GM21390 (cell line): ENCODE results near the gene LINGO1.

ENCODE experiments used
- ATAC-seq: cut with Tn5 transposase; IDR thresholded peaks from one replicate; pipeline ENCODE4 v1.9.1; 2021; ENCODE audit not compliant: unreplicated experiment

The LINGO1 gene

DNA sequence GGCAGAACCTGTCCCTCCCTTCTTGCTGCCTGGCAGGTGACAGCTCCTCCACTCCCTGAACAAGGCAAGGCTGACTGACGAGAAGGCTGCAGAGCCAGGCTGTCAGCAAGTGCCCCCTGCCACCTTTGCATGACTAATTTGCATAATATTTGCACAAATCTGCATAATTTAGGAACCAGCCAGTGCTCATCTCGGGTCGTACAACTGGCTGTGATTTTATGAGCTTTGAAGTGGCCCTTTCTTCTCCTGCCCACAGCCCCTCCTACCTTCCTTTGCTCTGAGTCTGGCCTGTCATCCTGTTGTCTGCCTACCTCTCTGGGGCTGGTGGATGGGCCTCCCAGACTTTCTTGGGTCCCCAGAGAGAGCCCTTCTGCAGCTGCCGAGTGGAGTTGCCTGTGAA is 58.9 kb downstream of the LINGO1 start:
- no peak for ATAC-seq

DNA sequence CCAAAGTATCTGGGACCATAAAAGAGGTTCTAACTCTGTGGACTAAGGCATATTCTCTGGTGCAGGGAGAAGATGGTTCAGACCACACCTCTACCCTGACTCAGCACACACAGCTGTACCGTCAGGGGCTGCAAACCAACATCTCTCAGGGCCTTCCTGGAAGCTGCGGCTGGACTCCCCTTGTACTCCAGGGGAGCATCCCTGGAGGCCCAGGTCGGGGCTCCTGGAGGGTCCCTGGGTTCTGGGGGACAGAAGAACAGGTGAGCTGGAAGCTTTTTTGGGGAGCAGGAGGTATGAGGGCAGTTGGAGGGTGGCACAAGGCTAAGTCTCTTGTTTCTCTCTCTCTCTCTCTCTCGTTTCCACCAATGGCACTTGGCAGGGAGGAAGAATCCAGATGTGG is 60.5 kb downstream of the LINGO1 start:
- no peak for ATAC-seq

DNA sequence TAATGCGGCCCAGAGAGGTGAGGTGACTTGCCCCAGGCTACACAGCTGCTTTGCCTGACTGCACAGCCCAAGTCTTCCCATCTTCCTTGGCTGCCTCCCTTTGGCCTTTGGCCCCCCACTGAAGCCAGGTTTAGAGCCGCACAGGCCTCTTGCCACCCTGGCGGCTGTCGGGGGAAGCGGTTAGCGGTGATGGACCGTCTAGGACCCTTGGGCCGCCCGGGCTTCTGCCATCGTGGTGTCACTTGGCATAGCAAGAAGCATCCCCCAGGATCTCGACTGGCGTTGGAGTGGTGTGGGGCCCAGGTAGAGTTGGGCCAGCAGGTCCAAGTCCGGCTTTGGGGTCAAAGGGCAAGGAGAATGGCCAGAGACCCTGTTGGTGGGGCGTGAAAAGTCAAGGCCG is 61.0 kb downstream of the LINGO1 start:
- no peak for ATAC-seq

DNA sequence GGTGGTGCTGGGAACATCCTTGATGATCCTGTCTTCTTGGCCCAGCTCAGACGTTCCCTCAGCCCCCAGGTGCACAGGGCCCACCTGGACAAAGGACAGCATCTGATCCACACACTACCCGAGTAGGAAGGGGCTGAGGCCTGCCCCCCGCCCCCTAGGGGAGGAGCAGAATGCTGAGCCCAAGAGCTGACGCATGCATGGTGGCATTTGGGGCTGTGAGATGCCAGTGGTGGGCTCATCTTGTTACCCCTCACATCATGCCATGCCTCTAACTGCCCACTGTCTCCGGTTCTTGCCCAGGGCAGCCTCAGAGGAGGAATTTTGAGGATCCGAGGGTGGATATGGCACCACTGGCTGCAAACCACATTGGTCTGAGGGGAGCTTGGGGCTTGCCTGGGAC is 61.5 kb downstream of the LINGO1 start:
- no peak for ATAC-seq

DNA sequence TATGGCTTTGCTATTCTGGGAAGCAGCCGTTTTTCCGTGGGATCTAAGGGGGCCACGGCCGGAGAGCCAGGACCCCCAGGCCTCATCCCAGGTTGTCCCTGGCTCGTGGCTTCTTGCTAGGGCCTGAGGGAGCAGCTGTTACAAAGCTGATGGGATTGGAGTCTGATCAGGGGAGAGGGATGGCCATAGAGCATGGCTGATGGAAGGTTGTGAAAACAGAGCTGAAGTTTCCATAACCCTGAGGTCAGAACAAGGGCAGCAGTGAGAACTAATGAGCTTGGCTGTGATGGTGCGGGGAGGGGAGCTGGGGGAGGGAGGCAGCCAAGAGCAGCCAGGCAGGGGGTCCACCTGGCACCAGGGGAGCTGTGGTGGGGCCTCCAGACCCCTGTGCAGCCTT is 63.0 kb downstream of the LINGO1 start:
- no peak for ATAC-seq

DNA sequence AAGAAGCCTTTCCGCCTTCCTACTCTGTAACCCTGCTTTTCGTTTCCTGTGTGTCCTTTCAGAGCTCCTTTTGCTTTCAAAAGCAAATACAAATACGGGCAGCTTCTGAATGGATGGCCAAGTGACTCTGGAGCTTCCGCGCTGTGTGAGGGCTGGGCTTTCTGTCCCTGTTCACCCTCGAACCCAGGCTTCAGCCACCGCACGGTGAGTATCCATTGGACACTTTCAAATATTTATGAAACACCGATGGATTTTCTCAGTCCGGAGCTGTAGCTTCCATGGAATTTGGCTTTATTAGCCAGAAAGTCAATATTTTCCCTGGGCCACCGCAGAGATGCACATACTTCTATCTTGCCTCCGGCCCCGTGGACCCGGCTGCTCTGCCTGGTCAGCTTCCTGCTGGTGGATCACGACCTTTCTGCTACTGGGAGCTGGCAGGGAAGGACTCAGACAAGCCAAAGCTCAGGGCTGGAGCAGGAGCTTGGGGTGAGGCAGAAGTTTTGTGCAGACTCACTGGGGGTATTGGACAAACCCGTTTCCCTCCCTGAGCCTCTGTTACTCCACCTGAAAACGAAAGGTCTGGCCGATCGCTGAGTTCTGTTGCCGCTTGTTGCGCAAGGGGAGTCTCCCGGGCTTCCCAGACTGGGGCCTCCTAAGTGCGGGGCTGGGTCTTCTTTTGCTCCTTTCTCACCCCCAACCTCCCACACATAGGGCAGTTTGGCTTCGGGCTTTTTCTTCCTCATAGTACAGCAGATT is 63.6 kb downstream of the LINGO1 start:
- ATAC-seq: no peak

DNA sequence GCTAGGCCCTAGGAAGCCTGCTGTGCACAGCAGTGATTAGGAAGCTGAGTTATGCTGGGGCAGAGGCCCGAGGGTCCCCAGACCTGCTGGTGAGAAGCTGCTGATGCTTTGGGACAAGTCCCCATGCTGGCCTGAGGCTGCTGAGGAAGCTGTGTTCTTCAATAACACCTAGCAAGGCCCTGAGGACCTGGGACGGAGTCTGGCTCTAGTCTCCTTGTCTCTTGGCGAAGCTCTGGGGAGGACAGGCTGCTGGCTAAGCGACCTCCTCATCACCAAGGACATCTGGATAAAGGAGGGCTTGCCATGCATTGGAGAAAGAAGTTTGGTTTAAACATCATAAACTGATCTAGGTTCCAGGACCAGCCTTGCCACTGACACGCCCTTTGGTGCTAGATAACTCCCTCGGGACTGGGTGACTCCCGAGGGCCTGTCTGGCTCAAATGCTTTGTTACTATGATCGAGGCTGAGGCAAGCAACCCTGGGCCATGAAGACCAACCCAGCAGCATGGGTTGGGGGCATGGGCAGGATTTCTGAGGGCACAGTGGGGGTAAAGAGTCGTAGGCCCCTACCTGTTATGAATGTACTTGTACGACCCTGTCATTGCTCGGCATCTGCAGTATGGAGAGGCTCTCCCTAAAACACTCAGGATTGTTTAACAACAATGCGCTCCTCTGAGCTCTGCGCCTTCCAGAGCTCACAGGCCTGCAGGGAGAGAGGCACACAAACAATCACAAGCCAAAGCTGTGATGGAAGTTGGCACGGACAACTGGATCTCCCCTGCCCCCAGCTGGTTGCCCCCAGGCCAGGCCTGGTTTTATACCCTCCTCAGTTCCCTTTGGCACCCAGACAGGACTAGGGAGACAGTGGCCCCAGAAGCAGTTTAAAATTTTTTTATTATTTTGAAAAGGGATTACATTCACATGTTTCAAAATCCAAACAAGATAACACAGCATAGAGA is 64.4 kb downstream of the LINGO1 start:
- ATAC-seq: no peak

DNA sequence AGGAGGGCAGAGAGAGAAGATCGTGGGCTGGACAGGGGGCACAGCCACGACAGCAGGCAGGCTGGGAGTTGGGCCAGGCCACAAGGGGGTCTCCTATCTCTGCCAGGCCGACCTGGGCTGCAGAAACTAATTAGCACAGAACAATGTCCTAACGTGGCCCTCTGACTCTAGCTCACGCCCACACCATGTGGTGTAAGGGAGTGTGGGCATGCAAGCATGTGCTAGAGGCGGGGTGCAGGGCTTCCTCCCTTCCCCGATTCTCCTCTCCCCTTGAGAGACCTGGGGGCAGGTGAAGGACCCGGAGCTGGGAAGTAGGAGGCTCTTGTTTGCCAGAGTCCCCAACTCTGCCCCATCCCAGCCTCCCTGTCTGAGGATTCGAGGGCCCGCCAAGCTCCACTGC is 65.5 kb downstream of the LINGO1 start:
- no peak for ATAC-seq

DNA sequence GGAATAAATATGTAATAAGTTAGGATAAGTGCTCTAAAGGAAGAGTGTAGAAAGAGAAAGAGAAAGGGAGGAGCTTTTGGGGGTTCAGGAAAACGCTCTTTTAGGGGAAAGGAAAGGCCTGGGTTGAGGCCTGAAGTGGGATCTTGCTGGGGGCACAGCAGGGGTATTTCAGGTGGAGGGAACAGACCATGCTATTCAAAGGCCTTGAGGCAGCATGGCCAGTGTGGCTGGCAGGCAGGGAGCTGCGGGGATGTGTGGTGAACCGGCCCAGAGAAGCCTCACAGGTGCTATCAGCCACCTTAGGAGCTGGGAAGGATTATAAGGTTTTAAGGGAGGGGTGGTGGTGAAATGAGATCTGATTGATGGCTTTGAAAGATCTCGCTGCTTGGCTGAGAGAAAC is 66.6 kb downstream of the LINGO1 start:
- no peak for ATAC-seq

DNA sequence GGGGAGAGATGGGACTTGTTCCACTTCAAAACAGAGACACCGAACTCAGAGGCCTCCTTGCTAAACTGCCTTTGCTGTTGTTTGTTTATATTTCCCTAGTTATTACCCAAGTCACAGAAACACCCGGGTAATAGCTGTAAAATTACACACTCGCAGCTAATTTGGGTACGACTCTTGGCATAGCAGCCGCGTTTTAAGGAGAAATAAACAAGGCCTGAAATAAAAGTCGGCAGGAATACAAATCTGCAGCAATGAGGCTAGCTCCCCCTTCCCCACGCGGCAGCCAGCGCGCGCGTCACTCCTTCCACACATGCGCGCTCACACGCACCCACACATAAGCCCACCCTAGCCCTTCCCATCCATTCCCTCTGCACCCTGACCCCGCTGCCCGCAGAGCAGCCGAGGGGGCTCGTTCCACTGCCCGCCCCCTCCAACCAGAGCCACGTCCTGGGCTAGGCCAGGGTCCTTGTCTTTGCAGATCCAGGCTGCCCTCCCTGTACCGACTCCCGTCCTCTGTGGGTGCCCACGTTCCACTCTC is 67.3 kb downstream of the LINGO1 start:
- ATAC-seq: no peak

DNA sequence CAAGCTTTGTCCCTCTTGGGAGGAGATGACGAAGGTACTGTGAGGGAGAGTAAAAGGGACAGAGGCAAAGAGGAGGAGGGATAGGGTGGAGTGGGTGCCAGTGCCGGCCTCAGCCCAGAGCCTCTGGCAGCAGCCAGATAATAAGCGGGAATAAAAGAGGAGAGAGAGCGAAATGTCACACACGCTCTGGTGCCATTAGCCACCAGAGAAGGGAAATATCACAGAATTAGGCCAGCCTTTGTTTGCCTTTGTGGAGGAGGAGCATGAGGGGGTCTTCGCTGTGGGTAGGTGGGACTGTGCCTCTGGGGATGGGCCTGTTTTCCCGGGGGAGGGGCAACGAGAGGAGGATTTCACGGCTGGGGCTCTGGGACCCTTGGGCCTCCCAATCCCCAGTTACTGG is 67.8 kb downstream of the LINGO1 start:
- ATAC-seq: no peak

DNA sequence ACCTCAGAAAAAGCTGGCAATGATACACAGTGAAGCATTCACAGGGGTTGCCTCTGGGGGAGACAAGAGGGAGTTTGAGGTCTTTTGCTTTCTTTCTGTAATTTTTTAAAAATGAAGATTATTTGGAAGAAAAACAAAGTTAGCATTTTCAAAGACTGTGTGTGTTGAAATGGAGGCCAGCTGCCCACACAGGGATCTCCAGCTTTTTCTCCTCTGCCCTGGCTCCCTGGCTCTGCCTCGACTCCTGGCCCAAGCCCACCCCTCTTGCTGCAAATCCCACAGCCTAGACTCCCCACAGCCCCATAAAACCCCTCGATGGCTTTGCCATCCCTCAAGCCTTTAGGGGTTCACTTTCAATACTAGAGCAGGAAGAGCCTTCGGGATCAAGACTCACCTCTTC is 68.4 kb downstream of the LINGO1 start:
- no peak for ATAC-seq

DNA sequence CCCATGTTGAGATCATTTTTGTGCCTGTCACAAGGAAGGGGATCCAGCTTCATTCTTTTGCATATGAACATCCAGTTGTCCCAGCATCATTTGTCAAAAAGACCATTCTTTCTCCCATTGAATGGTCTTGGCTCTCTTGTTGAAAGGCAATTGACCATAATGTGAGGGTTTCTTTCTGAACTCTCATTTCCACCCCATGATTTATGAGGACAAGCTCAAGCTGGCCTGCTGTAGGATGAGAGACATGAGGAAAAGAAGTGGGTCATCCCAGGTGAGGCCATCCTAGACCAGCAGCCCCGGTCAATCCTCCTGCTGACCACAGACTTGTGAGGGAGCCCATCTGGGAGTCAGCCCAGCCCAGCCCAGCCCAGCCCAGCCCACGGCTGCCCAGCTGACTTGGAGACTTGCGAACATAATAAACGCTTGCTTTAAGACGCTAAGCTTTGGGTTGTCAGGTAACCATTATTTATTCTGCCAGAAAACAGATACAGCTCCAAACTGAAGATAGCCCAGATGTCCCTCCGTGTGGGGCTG is 69.0 kb downstream of the LINGO1 start:
- ATAC-seq: no peak
